Skeletal muscle satellite cell (primary cell): ENCODE data around the gene SFT2D1.
"Not testable (repeated sequence)": the region's sequence is repeated elsewhere in the genome, so short reads cannot be mapped to it uniquely, and the experiment has no call there.

Experiments used
- H3K27me3 ChIP-seq: 2 replicates; pipeline ENCODE4 v1.7.0; 2013; ENCODE audit warnings: low read length; ENCODE audit not compliant: control insufficient read depth, insufficient read depth
- H3K36me3 ChIP-seq: 2 replicates; pipeline ENCODE4 v1.7.0; 2013; ENCODE audit warnings: mild to moderate bottlenecking, control low read depth, low read length; ENCODE audit not compliant: insufficient read depth
- H3K4me1 ChIP-seq: 2 replicates; pipeline ENCODE4 v1.7.0; 2013; ENCODE audit warnings: low read length; ENCODE audit not compliant: control insufficient read depth, insufficient read depth
- H3K4me2 ChIP-seq: 2 replicates; pipeline ENCODE4 v1.7.0; 2013; ENCODE audit warnings: mild to moderate bottlenecking, low read length
- H3K4me3 ChIP-seq: 2 replicates; pipeline ENCODE4 v1.7.0; 2013; ENCODE audit warnings: low read length
- H3K9ac ChIP-seq: 2 replicates; pipeline ENCODE4 v1.7.0; 2013; ENCODE audit warnings: mild to moderate bottlenecking, low read depth, low read length, moderate library complexity
- H3K9me3 ChIP-seq: replicated peaks from 2 replicates; pipeline ENCODE4 v1.7.0; 2013; ENCODE audit warnings: mild to moderate bottlenecking, control low read depth, low read length

The SFT2D1 gene

DNA sequence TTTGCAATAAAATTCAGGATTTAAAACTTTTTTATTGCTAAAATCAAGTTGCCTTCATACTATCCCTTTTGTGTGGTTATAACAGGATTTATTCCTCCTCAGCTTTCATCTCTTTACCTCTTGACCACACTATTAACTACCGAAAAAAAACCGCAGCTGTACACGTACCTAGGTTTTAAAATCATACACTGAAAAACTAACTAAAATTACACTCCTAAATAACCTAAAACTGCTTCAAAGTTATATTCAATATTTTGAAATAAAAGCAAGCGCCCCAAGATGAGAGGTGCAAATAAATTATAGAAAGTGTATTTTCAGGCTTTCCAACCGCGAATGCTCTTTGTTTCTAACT, 39.0 kb upstream of the SFT2D1 start:
- no peaks in the 10 kb centered on the region for H3K9me3 ChIP-seq
- H3K4me2 ChIP-seq = peak overlapping the region; percentile 100

DNA sequence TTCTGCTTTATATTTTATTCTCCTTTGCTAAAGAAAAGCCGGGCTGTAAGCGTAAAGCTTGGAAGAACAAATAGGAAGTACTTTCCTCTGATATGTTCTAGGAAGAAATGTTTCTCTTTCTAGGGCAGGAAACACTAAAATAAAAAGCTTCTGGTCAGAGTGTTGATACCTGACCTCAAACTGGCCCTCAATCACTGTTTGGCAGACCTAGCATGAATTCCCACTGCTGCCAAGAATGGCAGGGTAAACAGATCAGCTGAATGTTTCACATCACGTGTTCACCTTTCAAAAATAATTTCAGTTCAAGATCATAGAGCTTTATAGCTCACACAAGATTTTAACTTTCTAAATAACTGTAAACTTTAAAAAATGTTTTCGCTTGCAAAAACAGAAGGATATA, 37.5 kb upstream of the SFT2D1 start:
- H3K4me2 ChIP-seq = no peak overlapping the region

More for the DNA sequence above, 39.0 kb upstream of the SFT2D1 start:
- Histone ChIP-seq H3K27me3 (no peaks in the 10 kb centered on the region), H3K4me1 (peaks cover 5% of the 10 kb centered on the region), H3K9ac (peak overlapping the region; percentile 84), H3K4me3 (peak overlapping the region; percentile 98), H3K36me3 (no peaks in the 10 kb centered on the region)

GRCh38 chr6:166379103-166379586, 36.8 kb upstream of the SFT2D1 start:
- no peaks in the 10 kb centered on the region for H3K27me3 ChIP-seq
- no peak overlapping the region for H3K4me3 ChIP-seq
- H3K4me1 ChIP-seq = peaks cover 5% of the 10 kb centered on the region
- H3K36me3 ChIP-seq = no peaks in the 10 kb centered on the region
- no peak overlapping the region for H3K9ac ChIP-seq
- no peaks in the 10 kb centered on the region for H3K9me3 ChIP-seq
- no peak overlapping the region for H3K4me2 ChIP-seq

More for the DNA sequence above, 37.5 kb upstream of the SFT2D1 start:
- no peaks in the 10 kb centered on the region for H3K9me3 ChIP-seq
- H3K27me3 ChIP-seq = no peaks in the 10 kb centered on the region
- no peak overlapping the region for H3K9ac ChIP-seq
- H3K4me1 ChIP-seq = peaks cover 5% of the 10 kb centered on the region
- H3K4me3 ChIP-seq = no peak overlapping the region
- H3K36me3 ChIP-seq = no peaks in the 10 kb centered on the region

DNA sequence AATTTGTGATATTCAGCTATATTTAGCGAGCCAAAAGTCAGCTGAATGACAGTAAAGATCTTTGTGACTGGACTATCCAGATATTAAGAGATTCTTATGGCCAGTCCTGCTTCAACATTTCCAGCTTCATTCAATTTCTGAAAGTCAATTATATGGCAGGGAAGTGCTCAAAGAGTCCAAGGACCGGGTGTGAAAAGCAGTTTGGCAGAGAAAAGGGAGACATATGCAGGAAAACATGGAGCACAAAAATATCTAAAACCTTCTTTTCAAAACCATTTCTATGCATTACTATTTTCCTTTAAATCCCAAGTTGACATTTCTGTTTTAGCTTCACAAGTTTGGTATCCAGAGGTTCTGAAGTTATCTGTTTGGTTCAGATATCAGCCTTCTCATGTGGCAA, 35.4 kb upstream of the SFT2D1 start:
- Histone ChIP-seq H3K4me2 (no peak overlapping the region), H3K4me1 (peaks cover 5% of the 10 kb centered on the region), H3K36me3 (no peaks in the 10 kb centered on the region), H3K9me3 (no peaks in the 10 kb centered on the region), H3K27me3 (no peaks in the 10 kb centered on the region), H3K9ac (no peak overlapping the region), H3K4me3 (no peak overlapping the region)

- Histone ChIP-seq H3K9me3 (no peaks in the 10 kb centered on the region), H3K4me3 (no peak overlapping the region), H3K4me2 (no peak overlapping the region), H3K9ac (no peak overlapping the region), H3K27me3 (no peaks in the 10 kb centered on the region), H3K4me1 (no peaks in the 10 kb centered on the region), H3K36me3 (no peaks in the 10 kb centered on the region)
Measured at GRCh38 chr6:166375013-166375412, 32.7 kb upstream of the SFT2D1 start.

DNA sequence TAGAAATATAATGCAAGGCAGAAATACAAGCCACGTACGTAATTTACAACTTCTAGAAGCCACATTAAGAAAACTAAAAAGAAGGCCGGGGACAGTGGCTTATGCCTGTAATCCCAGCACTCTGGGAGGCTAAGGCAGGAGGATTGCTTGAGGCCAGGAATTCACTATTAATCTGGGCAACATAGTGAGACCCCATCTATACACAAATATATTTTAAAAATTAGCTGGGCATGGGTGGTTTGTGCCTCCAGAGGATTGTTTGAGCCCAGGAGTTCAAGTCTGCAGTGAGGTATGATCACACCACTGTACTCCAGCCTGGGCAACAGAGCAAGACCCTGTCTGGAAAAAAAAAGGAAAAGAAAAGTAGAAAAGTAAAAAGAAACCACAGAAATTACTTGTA, 28.1 kb upstream of the SFT2D1 start:
- no peak overlapping the region for H3K9ac ChIP-seq
- H3K9me3 ChIP-seq = no peaks in the 10 kb centered on the region
- H3K4me3 ChIP-seq = no peak overlapping the region
- no peaks in the 10 kb centered on the region for H3K27me3 ChIP-seq
- H3K4me1 ChIP-seq = peaks cover 4% of the 10 kb centered on the region
- no peak overlapping the region for H3K4me2 ChIP-seq
- no peaks in the 10 kb centered on the region for H3K36me3 ChIP-seq

- no peak overlapping the region for H3K4me2 ChIP-seq
- H3K4me3 ChIP-seq = no peak overlapping the region
- H3K36me3 ChIP-seq = peaks cover under 1% of the 10 kb centered on the region
- H3K9ac ChIP-seq = no peak overlapping the region
- H3K4me1 ChIP-seq = peaks cover 11% of the 10 kb centered on the region
- H3K27me3 ChIP-seq = no peaks in the 10 kb centered on the region
- H3K9me3 ChIP-seq = no peaks in the 10 kb centered on the region
Measured at GRCh38 chr6:166369782-166370181, 27.4 kb upstream of the SFT2D1 start.

DNA sequence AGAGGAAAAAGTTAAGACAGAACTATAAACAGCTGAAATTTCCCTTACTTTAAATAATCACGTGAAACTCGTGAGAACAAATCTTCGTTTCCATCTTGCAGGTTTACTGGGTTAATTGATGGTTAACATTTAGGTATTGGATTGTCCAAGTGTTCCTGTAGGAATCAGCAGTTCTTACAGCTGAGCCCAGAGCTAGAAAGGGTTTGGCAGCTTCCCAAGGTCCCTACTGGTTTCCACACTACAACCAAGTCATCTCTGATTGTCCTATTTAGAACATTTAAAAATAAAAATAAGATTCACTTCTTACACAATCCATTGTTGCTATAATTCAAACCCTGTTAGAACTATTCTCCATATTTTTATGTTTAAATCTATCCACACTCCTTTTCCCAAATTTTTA, 24.6 kb upstream of the SFT2D1 start:
- H3K36me3 ChIP-seq = peaks cover 7% of the 10 kb centered on the region
- H3K4me2 ChIP-seq = no peak overlapping the region
- no peak overlapping the region for H3K9ac ChIP-seq
- no peaks in the 10 kb centered on the region for H3K9me3 ChIP-seq
- H3K4me3 ChIP-seq = no peak overlapping the region
- no peaks in the 10 kb centered on the region for H3K27me3 ChIP-seq
- peaks cover 15% of the 10 kb centered on the region for H3K4me1 ChIP-seq

DNA sequence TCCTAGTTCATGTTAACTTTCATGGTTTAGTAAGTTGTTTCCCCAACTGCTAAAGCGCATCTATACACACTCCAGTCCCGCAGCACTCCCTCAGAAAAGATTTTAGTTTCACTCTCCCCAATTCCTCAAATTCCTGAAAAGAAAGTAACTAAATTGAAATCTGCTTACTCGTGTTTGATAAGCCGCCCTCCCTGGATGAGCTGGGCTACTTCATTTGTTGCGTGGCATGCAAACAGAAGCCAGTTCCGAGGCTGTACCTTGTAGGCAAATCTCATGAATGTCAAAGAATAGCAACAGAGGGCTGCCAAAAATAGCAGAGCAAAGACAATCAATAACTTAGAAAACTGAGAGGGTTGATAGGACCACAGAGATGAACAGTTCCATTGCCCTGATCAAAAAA, 23.5 kb upstream of the SFT2D1 start:
- no peak overlapping the region for H3K4me2 ChIP-seq
- no peaks in the 10 kb centered on the region for H3K9me3 ChIP-seq
- H3K9ac ChIP-seq = no peak overlapping the region
- H3K27me3 ChIP-seq = no peaks in the 10 kb centered on the region
- no peak overlapping the region for H3K4me3 ChIP-seq
- H3K36me3 ChIP-seq = peaks cover 7% of the 10 kb centered on the region
- H3K4me1 ChIP-seq = peaks cover 19% of the 10 kb centered on the region

GRCh38 chr6:166365221-166365620, 22.9 kb upstream of the SFT2D1 start:
- H3K4me1 ChIP-seq = peaks cover 22% of the 10 kb centered on the region

GRCh38 chr6:166364456-166364855, 22.1 kb upstream of the SFT2D1 start:
- peaks cover 7% of the 10 kb centered on the region for H3K36me3 ChIP-seq
- H3K4me2 ChIP-seq = no peak overlapping the region
- no peaks in the 10 kb centered on the region for H3K27me3 ChIP-seq
- H3K9ac ChIP-seq = no peak overlapping the region
- no peaks in the 10 kb centered on the region for H3K9me3 ChIP-seq
- no peak overlapping the region for H3K4me3 ChIP-seq
- peaks cover 22% of the 10 kb centered on the region for H3K4me1 ChIP-seq

More at GRCh38 chr6:166365221-166365620, 22.9 kb upstream of the SFT2D1 start:
- Histone ChIP-seq H3K36me3 (peaks cover 7% of the 10 kb centered on the region), H3K9me3 (no peaks in the 10 kb centered on the region), H3K4me2 (no peak overlapping the region), H3K9ac (peak overlapping the region; percentile 22), H3K27me3 (no peaks in the 10 kb centered on the region), H3K4me3 (no peak overlapping the region)

GRCh38 chr6:166362427-166362826, 20.1 kb upstream of the SFT2D1 start:
- H3K27me3 ChIP-seq, H3K4me2 ChIP-seq, H3K4me3 ChIP-seq, H3K9me3 ChIP-seq, H3K36me3 ChIP-seq, H3K9ac ChIP-seq: not testable (repeated sequence)
- H3K4me1 ChIP-seq = peaks cover 22% of the 10 kb centered on the region
